HEK293T (cell line): Measurements from ENCODE around the gene PTPRO.

Source experiments
- BHLHE40 ChIP-seq: fragments of 450-650 bp; IDR thresholded peaks from 2 replicates; pipeline ENCODE4 v1.6.1; 2016; ENCODE audit warnings: mild to moderate bottlenecking, moderate library complexity, borderline replicate concordance
- ELF4 ChIP-seq: fragments of 450-650 bp; IDR thresholded peaks from 2 replicates; pipeline ENCODE4 v1.6.1; 2017; ENCODE audit warnings: antibody characterized with exemption
- FOXK2 ChIP-seq: fragments of 450-650 bp; IDR thresholded peaks from 2 replicates; pipeline ENCODE4 v1.6.1; 2016; ENCODE audit warnings: mild to moderate bottlenecking
- SP1 ChIP-seq: fragments of 450-650 bp; IDR thresholded peaks from 2 replicates; pipeline ENCODE4 v1.6.1; 2017
- SUZ12 ChIP-seq: fragments of 450-650 bp; IDR thresholded peaks from 2 replicates; pipeline ENCODE4 v1.6.1; 2016; ENCODE audit warnings: mild to moderate bottlenecking

- TF ChIP-seq BHLHE40 (no peak), SUZ12 (no peak), FOXK2 (no peak), SP1 (no peak), ELF4 (no peak)
Observed at GRCh38 chr12:15525441-15525840, 203.1 kb downstream of the PTPRO start.
